NB4 (cell line): ENCODE results near the gene IGFL1.
"Not testable (repeated sequence)": the region's sequence is repeated elsewhere in the genome, so short reads cannot be mapped to it uniquely, and the experiment has no call there.

Experiments
- CTCF ChIP-seq: IDR thresholded peaks from one replicate; pipeline ENCODE4 v1.5.1; 2012; ENCODE audit warnings: low read depth, low read length
- POLR2A ChIP-seq: IDR thresholded peaks from 2 replicates; pipeline ENCODE4 v1.6.1; 2011; ENCODE audit warnings: mild to moderate bottlenecking; ENCODE audit not compliant: insufficient read length; ENCODE audit errors: extremely low read depth

- TF ChIP-seq CTCF, POLR2A: not testable (repeated sequence)
Measured at GRCh38 chr19:46243081-46243654, 13.6 kb downstream of the IGFL1 start.
